OCI-LY1 (cell line): ENCODE measurements around the gene EID2.

ENCODE experiments used
- H2AFZ ChIP-seq: fragments of 200-600 bp; sonication (generic), shearing (Covaris generic); 2 replicates; pipeline ENCODE4 v1.6.0; 2014; ENCODE audit warnings: antibody characterized with exemption, mild to moderate bottlenecking, low read length
- H3F3A ChIP-seq: fragments of 200-600 bp; sonication (generic), shearing (Covaris generic); 2 replicates; pipeline ENCODE4 v1.6.0; 2014; ENCODE audit warnings: mild to moderate bottlenecking, antibody characterized with exemption, low read length, moderate library complexity; ENCODE audit not compliant: insufficient read depth
- H3K27ac ChIP-seq: fragments of 200-600 bp; sonication (generic); 2 replicates; pipeline ENCODE4 v1.5.1; 2014; ENCODE audit warnings: low read length, mixed run types, mild to moderate bottlenecking, low read depth; ENCODE audit not compliant: poor library complexity, severe bottlenecking
- H3K27me3 ChIP-seq: fragments of 200-600 bp; sonication (generic); 2 replicates; pipeline ENCODE4 v1.6.0; 2014; ENCODE audit warnings: antibody characterized with exemption, mild to moderate bottlenecking, low read length, moderate library complexity; ENCODE audit not compliant: insufficient read depth
- H3K36me3 ChIP-seq: fragments of 200-600 bp; sonication (generic); 2 replicates; pipeline ENCODE4 v1.6.1; 2014; ENCODE audit warnings: mild to moderate bottlenecking, antibody characterized with exemption, low read length, moderate library complexity, mixed read lengths; ENCODE audit not compliant: insufficient read depth
- H3K4me1 ChIP-seq: fragments of 200-600 bp; sonication (generic); 2 replicates; pipeline ENCODE4 v1.5.1; 2014; ENCODE audit warnings: mild to moderate bottlenecking, low read length, moderate library complexity; ENCODE audit not compliant: insufficient read depth, severe bottlenecking
- H3K4me2 ChIP-seq: fragments of 200-600 bp; sonication (generic), shearing (Covaris generic); 2 replicates; pipeline ENCODE4 v1.6.1; 2014; ENCODE audit warnings: low read length
- H3K4me3 ChIP-seq: fragments of 200-600 bp; sonication (generic); 2 replicates; pipeline ENCODE4 v1.5.1; 2014; ENCODE audit warnings: low read length, low read depth, mild to moderate bottlenecking, mixed read lengths; ENCODE audit not compliant: poor library complexity, severe bottlenecking
- H3K79me2 ChIP-seq: fragments of 200-600 bp; shearing (Covaris generic); 2 replicates; pipeline ENCODE4 v1.6.1; 2016; ENCODE audit warnings: mixed run types, low read length, mixed read lengths; ENCODE audit not compliant: insufficient read depth
- H3K9ac ChIP-seq: fragments of 200-600 bp; sonication (generic), shearing (Covaris generic); 2 replicates; pipeline ENCODE4 v1.6.1; 2014; ENCODE audit warnings: mild to moderate bottlenecking, low read length, mixed read lengths
- H3K9me2 ChIP-seq: fragments of 200-600 bp; sonication (generic), shearing (Covaris generic); 2 replicates; pipeline ENCODE4 v1.6.1; 2014; ENCODE audit warnings: low read depth, mild to moderate bottlenecking, low read length, mixed read lengths
- H3K9me3 ChIP-seq: fragments of 200-600 bp; shearing (Covaris generic); 2 replicates; pipeline ENCODE4 v1.6.1; 2014; ENCODE audit warnings: low read length, mixed read lengths
- H4K20me1 ChIP-seq: fragments of 200-600 bp; sonication (generic), shearing (Covaris generic); 2 replicates; pipeline ENCODE4 v1.6.0; 2016; ENCODE audit warnings: mild to moderate bottlenecking, low read length; ENCODE audit not compliant: insufficient read depth
- CTCF ChIP-seq: fragments of 200-600 bp; sonication (generic), shearing (Covaris generic); IDR thresholded peaks from 2 replicates; pipeline ENCODE4 v1.5.1; 2017; ENCODE audit warnings: mild to moderate bottlenecking, antibody characterized with exemption, low read length, moderate library complexity, mixed read lengths
- EZH2 ChIP-seq: fragments of 200-600 bp; sonication (generic), shearing (Covaris generic); IDR thresholded peaks from 2 replicates; pipeline ENCODE4 v1.8.0; 2017; ENCODE audit warnings: borderline replicate concordance, mixed run types, mild to moderate bottlenecking, antibody characterized with exemption, low read length, moderate library complexity, mixed read lengths

The EID2 gene

GRCh38 chr19:39520541-39521484, 19.1 kb downstream of the EID2 start:
- Histone ChIP-seq H3K9me2 (no peaks in the 10 kb centered on the region), H3K36me3 (no peaks in the 10 kb centered on the region), H3K27ac (no peak overlapping the region), H3K4me3 (no peak overlapping the region), H3K4me1 (peaks cover 36% of the 10 kb centered on the region), H3K9ac (no peak overlapping the region), H3K9me3 (no peaks in the 10 kb centered on the region), H3K79me2 (no peaks in the 10 kb centered on the region), H4K20me1 (no peaks in the 10 kb centered on the region), H3F3A (no peaks in the 10 kb centered on the region), H3K27me3 (0 out of 2 replicates have a peak, but pooled peaks cover 6% of the 10 kb centered on the region), H2AFZ (no peak overlapping the region), H3K4me2 (no peak overlapping the region)
- TF ChIP-seq EZH2 (no peak), CTCF (no peak)

- Histone ChIP-seq H3K9ac (no peak overlapping the region), H3K4me1 (peaks cover 46% of the 10 kb centered on the region), H3K4me3 (no peak overlapping the region), H3K4me2 (no peak overlapping the region), H3K27ac (no peak overlapping the region), H4K20me1 (no peaks in the 10 kb centered on the region), H3K27me3 (peaks cover 12% of the 10 kb centered on the region), H3F3A (no peaks in the 10 kb centered on the region), H3K79me2 (no peaks in the 10 kb centered on the region), H2AFZ (no peak overlapping the region), H3K9me2 (no peaks in the 10 kb centered on the region), H3K9me3 (no peaks in the 10 kb centered on the region), H3K36me3 (no peaks in the 10 kb centered on the region)
- no peak for TF ChIP-seq EZH2
- no peak for TF ChIP-seq CTCF
Observed at GRCh38 chr19:39518975-39519374, 21.0 kb downstream of the EID2 start.

- Histone ChIP-seq H3K4me2 (no peak overlapping the region), H3K79me2 (no peaks in the 10 kb centered on the region), H3K27me3 (peaks cover 12% of the 10 kb centered on the region), H3K36me3 (no peaks in the 10 kb centered on the region), H3K27ac (no peak overlapping the region), H3K4me3 (no peak overlapping the region), H2AFZ (no peak overlapping the region), H3F3A (no peaks in the 10 kb centered on the region), H3K9me3 (no peaks in the 10 kb centered on the region), H3K4me1 (peaks cover 46% of the 10 kb centered on the region), H3K9ac (no peak overlapping the region), H3K9me2 (no peaks in the 10 kb centered on the region), H4K20me1 (no peaks in the 10 kb centered on the region)
- TF ChIP-seq CTCF (no peak), EZH2 (no peak)
Observed at GRCh38 chr19:39518458-39518857, 21.5 kb downstream of the EID2 start.
